ENCODE results near the gene ODAD3.

DNA sequence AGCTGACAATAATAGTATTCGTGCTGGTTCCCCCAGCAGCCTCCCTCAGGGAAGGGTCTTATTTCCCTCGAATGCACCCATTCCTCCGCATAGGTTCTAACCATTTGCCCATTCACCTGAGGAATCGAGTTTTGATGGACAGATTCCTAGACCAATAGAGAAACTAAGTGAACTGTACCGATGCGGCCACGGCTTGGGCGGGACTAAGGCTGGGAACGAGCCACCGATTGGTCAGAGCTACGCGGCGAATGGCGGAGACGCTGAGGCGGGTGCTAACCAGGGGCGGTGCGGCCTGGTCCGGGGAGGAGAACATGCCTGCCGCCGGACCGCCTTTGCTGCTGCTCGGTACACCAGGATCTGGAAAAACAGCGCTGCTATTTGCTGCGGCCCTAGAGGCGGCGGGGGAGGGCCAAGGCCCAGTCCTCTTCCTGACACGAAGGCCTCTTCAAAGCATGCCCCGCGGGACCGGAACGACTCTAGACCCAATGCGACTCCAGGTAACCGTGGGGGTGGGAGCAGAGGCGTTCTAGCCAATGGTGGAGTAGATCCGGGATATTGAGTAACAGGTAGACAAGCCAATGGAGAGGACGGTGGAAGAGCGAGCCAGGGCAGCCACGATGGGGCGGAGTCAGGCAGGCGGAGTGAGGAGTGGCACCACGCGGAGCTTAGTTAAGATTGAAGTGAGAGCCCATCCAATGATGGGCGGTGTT, 60.3 kb downstream of the ODAD3 start, which contains the start of gene SWSAP1:
- TF ChIP-seq CTCF (IDR thresholded peaks at IDR 0.05; ENCODE audit: low read length) (no peak), EZH2 (optimal IDR thresholded peaks at IDR 0.05; ENCODE audit: low read depth, low read length) (no peak)
